ENCODE results near the gene FXR1. TPM values are rescaled to one million over a fixed set of nuclear protein-coding genes. Genes with fewer than 3 reads are reported as not detected.

The FXR1 gene
- total RNA-seq, 1 experiment from 2014 or later, result 145 TPM

- Histone ChIP-seq H3K9me3 (no peaks in the 10 kb centered on the region), H3K36me3 (peaks cover 28% of the 10 kb centered on the region), H3K27me3 (no peaks in the 10 kb centered on the region), H3K4me3 (no peak overlapping the region)
- DNase-seq, result no peak
Observed at GRCh38 chr3:180923561-180923960, 11.1 kb downstream of the FXR1 start.

DNA sequence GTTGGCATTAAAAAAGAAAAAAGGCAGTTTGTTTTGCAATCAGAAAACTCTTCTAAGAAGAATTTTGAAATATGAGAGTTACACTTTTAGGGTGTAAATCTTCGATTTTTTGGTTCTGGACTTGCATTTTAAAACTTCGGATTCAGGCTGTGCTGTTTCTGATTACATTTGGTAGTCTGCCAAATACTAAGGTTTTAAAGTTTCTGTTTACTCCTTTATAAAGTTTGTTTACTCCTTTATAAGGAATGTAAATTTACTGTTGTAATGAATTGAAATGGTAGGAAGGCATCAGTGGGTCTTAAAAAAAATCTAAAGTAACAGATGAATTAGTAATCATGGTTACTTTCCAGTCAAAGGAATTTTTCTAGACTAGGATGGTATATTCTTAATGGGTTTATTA is 14.1 kb downstream of the FXR1 start:
- no peak for DNase-seq
- Histone ChIP-seq H3K4me3 (no peak overlapping the region), H3K27me3 (no peaks in the 10 kb centered on the region), H3K9me3 (no peaks in the 10 kb centered on the region), H3K36me3 (peaks cover 35% of the 10 kb centered on the region)

DNA sequence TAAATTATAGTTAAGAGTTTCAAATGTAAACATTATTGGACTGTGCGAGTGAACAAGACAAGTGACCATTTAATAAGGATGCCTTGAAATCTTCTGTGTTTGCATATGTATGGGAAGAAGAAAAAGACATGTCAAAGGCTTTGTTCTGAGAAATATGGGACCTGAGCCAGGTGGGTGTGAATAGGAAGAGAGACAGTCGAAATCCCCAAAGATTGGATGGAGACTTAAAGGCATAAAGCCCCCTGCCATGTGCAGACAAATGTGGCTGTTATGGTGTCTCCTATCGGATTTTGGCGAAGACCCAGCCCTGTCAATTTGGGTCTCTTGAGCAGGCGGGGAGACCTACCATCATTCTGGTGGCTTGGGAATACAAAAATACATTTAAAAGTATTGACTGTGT is 16.9 kb downstream of the FXR1 start:
- Histone ChIP-seq H3K9me3 (no peaks in the 10 kb centered on the region), H3K4me3 (no peak overlapping the region), H3K27me3 (no peaks in the 10 kb centered on the region), H3K36me3 (peaks cover 43% of the 10 kb centered on the region)
- DNase-seq, result no peak

DNA sequence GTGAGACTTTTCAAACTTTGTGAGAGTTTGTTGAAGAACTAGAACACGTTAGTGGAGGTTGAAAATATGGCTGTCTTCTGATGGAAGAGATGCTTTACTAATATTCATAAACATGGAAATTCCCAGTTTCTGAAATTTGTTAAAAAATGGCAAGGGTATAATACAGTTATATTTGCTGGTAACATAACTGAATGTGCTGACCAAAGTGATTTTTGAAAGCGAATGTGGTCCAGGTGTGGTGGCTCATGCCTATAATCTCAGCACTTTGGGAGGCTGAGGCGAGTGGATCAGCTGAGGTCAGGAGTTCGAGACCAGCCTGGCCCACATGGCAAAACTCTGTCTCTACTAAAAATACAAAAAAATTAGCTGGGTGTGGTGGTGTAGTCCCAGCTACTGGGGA is 18.1 kb downstream of the FXR1 start:
- H3K9me3 ChIP-seq, result no peaks in the 10 kb centered on the region
- no peak for DNase-seq

GRCh38 chr3:180932819-180933218 is 20.3 kb downstream of the FXR1 start:
- no peak for DNase-seq
- Histone ChIP-seq H3K27me3 (no peaks in the 10 kb centered on the region), H3K36me3 (peaks cover 62% of the 10 kb centered on the region), H3K9me3 (no peaks in the 10 kb centered on the region), H3K4me3 (no peak overlapping the region)

More for the DNA sequence above, 18.1 kb downstream of the FXR1 start:
- Histone ChIP-seq H3K27me3 (no peaks in the 10 kb centered on the region), H3K36me3 (peaks cover 48% of the 10 kb centered on the region), H3K4me3 (no peak overlapping the region)

DNA sequence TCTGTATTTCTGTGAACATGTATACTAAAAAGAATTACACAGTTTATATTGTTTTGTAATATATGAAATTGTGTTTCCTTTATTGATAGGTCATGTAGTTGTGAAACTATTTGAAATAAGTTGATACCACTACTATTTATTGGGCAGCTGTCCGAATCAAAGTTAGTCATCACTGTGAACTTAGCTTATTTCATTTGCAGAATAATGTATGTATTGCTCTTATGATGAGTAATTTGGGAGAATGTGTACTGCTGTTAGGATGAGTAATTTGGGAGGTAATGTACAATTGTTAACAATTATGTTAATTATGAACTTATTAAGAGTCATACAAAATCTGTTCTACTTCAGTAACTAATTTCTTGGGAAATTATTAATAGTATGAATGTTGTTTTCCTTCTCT is 22.2 kb downstream of the FXR1 start:
- H3K27me3 ChIP-seq, result no peaks in the 10 kb centered on the region
- no peak overlapping the region for H3K4me3 ChIP-seq
- no peak for DNase-seq
- H3K36me3 ChIP-seq, result peaks cover 65% of the 10 kb centered on the region
- no peaks in the 10 kb centered on the region for H3K9me3 ChIP-seq

DNA sequence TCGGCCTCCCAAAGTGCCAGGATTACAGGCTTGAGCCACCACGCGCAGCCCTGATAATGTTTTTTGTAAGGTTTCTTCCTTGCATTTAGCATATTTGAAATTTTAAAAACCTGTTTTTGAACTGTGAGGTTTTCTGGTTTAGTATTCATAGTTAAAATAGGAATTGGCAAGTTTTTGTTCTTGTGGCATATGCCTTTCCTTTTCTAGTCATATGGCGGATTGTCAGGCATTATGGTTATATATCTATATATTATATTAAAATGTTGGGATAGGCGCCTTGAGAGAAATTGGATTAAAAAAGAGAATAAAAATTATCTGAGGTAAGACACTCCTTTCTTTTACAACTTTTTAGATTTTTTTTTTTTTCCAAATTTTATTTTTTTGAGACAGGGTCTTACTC is 28.4 kb downstream of the FXR1 start:
- peaks cover 80% of the 10 kb centered on the region for H3K36me3 ChIP-seq
- no peaks in the 10 kb centered on the region for H3K27me3 ChIP-seq
- H3K4me3 ChIP-seq, result no peak overlapping the region
- no peak for DNase-seq
- H3K9me3 ChIP-seq, result no peaks in the 10 kb centered on the region

GRCh38 chr3:180947761-180948390 is 35.4 kb downstream of the FXR1 start:
- Histone ChIP-seq H3K9me3 (no peaks in the 10 kb centered on the region), H3K4me3 (no peak overlapping the region), H3K27me3 (no peaks in the 10 kb centered on the region), H3K36me3 (peaks cover 85% of the 10 kb centered on the region)
- no peak for DNase-seq

- Histone ChIP-seq H3K9me3 (no peaks in the 10 kb centered on the region), H3K27me3 (no peaks in the 10 kb centered on the region), H3K36me3 (peaks cover 81% of the 10 kb centered on the region), H3K4me3 (no peak overlapping the region)
- no peak for DNase-seq
Observed at GRCh38 chr3:180959691-180960090, 47.2 kb downstream of the FXR1 start.

DNA sequence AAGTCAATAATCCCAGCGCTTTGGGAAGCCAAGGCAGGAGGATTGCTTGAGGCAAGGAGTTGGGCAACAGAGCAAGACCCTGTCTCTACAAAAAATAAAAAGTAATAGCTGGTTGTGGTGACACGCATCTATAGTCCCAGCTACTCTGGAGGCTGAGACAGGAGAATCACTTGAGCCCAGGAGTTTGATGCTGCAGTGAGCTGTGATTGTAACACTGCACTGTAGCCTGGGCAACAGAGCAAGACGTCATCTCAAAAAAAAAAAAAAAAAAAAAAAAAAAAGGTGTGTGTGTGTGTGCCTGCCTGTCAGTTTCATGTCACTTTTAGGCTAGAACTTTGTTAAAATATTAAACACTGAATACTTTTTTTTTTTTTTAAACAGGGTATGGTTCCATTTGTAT is 48.6 kb downstream of the FXR1 start:
- Histone ChIP-seq H3K27me3 (no peaks in the 10 kb centered on the region), H3K36me3 (peaks cover 80% of the 10 kb centered on the region), H3K9me3 (no peaks in the 10 kb centered on the region), H3K4me3 (no peak overlapping the region)
- no peak for DNase-seq

- Histone ChIP-seq H3K27me3 (no peaks in the 10 kb centered on the region), H3K9me3 (no peaks in the 10 kb centered on the region), H3K36me3 (peaks cover 80% of the 10 kb centered on the region), H3K4me3 (no peak overlapping the region)
- DNase-seq, result no peak
Observed at GRCh38 chr3:180961552-180961951, 49.1 kb downstream of the FXR1 start.

GRCh38 chr3:180962530-180962929 is 50.1 kb downstream of the FXR1 start:
- Histone ChIP-seq H3K9me3 (no peaks in the 10 kb centered on the region), H3K27me3 (no peaks in the 10 kb centered on the region), H3K4me3 (no peak overlapping the region), H3K36me3 (peaks cover 80% of the 10 kb centered on the region)
- DNase-seq, result no peak

- peaks cover 78% of the 10 kb centered on the region for H3K36me3 ChIP-seq
Observed at GRCh38 chr3:180970931-180971330, 58.5 kb downstream of the FXR1 start.

DNA sequence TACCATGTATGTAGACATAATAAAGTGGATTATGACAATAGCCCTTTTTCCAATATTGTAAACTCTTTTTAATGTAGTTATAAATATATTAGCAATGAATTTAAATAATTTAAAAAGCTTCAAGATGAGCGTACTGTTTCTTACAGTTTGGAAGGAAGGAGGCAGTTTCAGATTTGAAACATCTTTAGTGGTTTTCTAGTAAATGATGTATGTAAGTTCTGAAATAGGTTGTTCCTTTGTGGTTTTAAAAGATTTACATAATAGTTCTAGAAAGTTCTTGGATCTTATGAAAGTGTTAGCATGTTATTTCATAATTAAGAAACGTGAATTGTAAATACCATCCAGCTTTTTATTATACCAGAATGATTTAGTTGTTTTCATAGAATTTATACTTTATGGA is 61.1 kb downstream of the FXR1 start:
- H3K9me3 ChIP-seq, result no peaks in the 10 kb centered on the region
- H3K36me3 ChIP-seq, result peaks cover 73% of the 10 kb centered on the region
- no peaks in the 10 kb centered on the region for H3K27me3 ChIP-seq
- DNase-seq, result no peak
- H3K4me3 ChIP-seq, result no peak overlapping the region

More at GRCh38 chr3:180970931-180971330, 58.5 kb downstream of the FXR1 start:
- Histone ChIP-seq H3K4me3 (no peak overlapping the region), H3K9me3 (no peaks in the 10 kb centered on the region), H3K27me3 (no peaks in the 10 kb centered on the region)
- no peak for DNase-seq

DNA sequence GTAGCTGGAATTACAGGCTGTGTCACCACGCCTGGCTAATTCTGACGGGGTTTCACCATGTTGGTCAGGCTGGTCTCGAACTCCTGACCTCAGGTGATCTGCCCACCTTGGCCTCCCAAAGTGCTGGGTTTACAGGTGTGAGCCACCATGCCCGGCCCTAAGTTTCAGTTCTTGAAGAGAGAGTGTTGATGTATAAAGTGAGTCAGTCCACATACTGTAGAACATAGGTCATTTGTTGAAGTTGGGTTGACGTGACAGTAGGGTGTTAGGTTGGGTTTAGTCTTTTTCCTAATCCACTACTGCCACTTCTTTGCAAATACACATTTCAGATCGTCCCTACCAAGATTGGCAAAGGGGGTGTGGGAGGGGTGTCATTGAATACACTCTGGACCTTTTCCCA is 61.8 kb downstream of the FXR1 start:
- Histone ChIP-seq H3K27me3 (no peaks in the 10 kb centered on the region), H3K4me3 (no peak overlapping the region), H3K36me3 (peaks cover 72% of the 10 kb centered on the region), H3K9me3 (no peaks in the 10 kb centered on the region)
- no peak for DNase-seq

DNA sequence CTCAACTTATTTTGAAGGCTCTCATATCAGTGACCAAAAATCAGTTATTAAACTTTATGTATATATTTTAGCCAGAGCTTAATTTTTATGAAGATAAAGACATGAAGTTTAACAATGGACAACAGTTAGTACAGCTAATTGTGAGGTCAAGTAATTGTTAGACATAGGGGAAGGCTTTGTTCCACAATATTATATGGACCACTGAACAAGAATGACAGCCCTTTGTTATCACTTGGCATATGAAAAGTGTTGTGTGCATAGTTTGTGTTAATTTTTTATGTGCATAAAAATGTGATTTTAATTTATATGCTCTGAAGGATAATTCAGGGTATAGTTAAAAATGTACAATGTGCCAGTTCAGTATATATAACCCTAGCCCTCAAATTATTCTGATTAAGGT is 65.0 kb downstream of the FXR1 start:
- Histone ChIP-seq H3K4me3 (no peak overlapping the region), H3K36me3 (peaks cover 67% of the 10 kb centered on the region), H3K27me3 (no peaks in the 10 kb centered on the region), H3K9me3 (no peaks in the 10 kb centered on the region)
- DNase-seq, result no peak

DNA sequence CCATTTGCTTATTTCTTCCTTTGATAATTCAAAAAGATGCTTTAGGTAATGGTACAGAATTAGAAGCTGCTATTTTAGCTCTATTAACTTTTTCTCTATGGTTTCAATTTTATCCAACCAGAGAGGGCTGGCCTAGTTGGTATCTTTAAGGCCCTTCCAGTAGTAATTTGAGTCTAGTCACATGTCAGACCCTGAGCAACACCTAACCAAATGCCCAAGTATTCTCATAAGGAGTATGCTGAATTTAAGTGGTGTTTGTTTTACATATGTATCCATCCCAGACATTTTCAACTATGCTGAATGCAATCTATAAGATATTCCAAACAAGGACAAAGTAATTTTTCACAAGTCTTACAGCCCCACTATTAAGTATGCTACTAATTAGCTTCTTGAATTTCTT is 67.5 kb downstream of the FXR1 start:
- Histone ChIP-seq H3K27me3 (no peaks in the 10 kb centered on the region), H3K36me3 (peaks cover 61% of the 10 kb centered on the region), H3K4me3 (no peak overlapping the region), H3K9me3 (no peaks in the 10 kb centered on the region)
- DNase-seq, result no peak

GRCh38 chr3:180980611-180981010 is 68.1 kb downstream of the FXR1 start:
- Histone ChIP-seq H3K9me3 (no peaks in the 10 kb centered on the region), H3K36me3 (peaks cover 62% of the 10 kb centered on the region), H3K4me3 (no peak overlapping the region), H3K27me3 (no peaks in the 10 kb centered on the region)
- no peak for DNase-seq

GRCh38 chr3:180981912-180982311 is 69.4 kb downstream of the FXR1 start:
- H3K36me3 ChIP-seq, result peaks cover 67% of the 10 kb centered on the region
- no peaks in the 10 kb centered on the region for H3K9me3 ChIP-seq
- H3K4me3 ChIP-seq, result no peak overlapping the region
- DNase-seq, result no peak
- H3K27me3 ChIP-seq, result no peaks in the 10 kb centered on the region

All from MG63 (cell line).